MM.1S (cell line): ENCODE results near the gene ADRA1B.

Experiments used
- EZH2 ChIP-seq: fragments of 300-600 bp; sonication (generic); optimal IDR thresholded peaks from 2 replicates; pipeline ENCODE3; 2017; ENCODE audit warnings: low read depth, mild to moderate bottlenecking, antibody characterized with exemption, low read length, mixed read lengths
- EZH2phosphoT487 ChIP-seq: fragments of 300-600 bp; sonication (generic); IDR thresholded peaks from 2 replicates; pipeline ENCODE4 v1.6.1; 2018; ENCODE audit warnings: antibody characterized with exemption, low read length
- TF ChIP-seq, protein P1 (sequence below): fragments of 300-600 bp; sonication (generic); IDR thresholded peaks from 2 replicates; pipeline ENCODE4 v1.5.1; 2016; ENCODE audit warnings: antibody characterized with exemption, low read length, mixed read lengths

GRCh38 chr5:159943326-159943725 lies 27.0 kb downstream of the ADRA1B start:
- TF ChIP-seq, protein P1, sequence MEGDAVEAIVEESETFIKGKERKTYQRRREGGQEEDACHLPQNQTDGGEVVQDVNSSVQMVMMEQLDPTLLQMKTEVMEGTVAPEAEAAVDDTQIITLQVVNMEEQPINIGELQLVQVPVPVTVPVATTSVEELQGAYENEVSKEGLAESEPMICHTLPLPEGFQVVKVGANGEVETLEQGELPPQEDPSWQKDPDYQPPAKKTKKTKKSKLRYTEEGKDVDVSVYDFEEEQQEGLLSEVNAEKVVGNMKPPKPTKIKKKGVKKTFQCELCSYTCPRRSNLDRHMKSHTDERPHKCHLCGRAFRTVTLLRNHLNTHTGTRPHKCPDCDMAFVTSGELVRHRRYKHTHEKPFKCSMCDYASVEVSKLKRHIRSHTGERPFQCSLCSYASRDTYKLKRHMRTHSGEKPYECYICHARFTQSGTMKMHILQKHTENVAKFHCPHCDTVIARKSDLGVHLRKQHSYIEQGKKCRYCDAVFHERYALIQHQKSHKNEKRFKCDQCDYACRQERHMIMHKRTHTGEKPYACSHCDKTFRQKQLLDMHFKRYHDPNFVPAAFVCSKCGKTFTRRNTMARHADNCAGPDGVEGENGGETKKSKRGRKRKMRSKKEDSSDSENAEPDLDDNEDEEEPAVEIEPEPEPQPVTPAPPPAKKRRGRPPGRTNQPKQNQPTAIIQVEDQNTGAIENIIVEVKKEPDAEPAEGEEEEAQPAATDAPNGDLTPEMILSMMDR, result no peak
- no peak for TF ChIP-seq EZH2
- TF ChIP-seq EZH2phosphoT487, result no peak
